Breast epithelium (tissue), 3 donors: Measurements from ENCODE around the gene AEBP1.

Experiments used
- CTCF ChIP-seq, 3 donors: fragments of 450-650 bp; IDR thresholded peaks; one replicate each; pipeline ENCODE4 v1.5.1; 2016 to 2017; ENCODE audit warnings: antibody characterized with exemption in 3 of 3, mild to moderate bottlenecking in 3 of 3, moderate library complexity in 3 of 3
- POLR2AphosphoS5 ChIP-seq, 3 donors: sonication (generic); formaldehyde crosslinking; IDR thresholded peaks; one replicate each; pipeline ENCODE4 v1.6.1; 2017; ENCODE audit warnings: antibody characterized with exemption in 3 of 3

GRCh38 chr7:44061645-44062179 lies 42.4 kb upstream of the AEBP1 start:
- TF ChIP-seq POLR2AphosphoS5 (IDR thresholded peaks at IDR 0.05) (no peak), CTCF (IDR thresholded peaks at IDR 0.05) (no peak)
